ENCODE measurements around the gene C16orf90. TPM values are rescaled to one million over a fixed set of nuclear protein-coding genes. Genes with fewer than 3 reads are reported as not detected.
"Not testable (repeated sequence)": the region's sequence is repeated elsewhere in the genome, so short reads cannot be mapped to it uniquely, and the experiment has no call there.

Gene C16orf90
- total RNA-seq, 4 donors from 2014 or later = not detected

DNA sequence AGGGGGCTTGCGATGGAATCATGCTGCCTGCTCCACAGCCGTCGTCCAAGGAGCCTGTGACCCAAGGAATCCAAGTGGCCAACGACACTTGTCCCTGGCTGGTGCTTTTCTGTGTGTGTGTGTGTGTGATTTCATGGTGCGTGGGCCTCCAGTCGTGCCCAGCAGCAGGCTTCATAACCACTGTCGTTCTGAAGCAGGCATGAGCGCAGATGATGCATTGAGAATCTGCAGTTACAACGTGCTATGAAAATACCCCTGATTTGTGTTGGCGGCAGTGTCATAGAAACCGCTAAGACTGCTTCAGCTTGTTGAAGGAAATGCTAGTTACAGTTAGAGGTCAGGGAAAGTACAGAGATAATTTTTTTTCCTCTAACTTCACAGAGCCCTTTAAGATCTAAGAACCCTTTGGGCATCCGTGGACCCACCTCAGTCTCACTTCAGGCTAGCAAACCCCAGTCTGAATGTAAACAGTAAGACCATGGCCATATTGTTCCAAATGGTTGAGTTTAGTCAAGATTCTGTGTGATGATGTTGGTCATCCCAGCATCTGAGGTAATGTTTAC, 15.6 kb downstream of the C16orf90 start:
- Histone ChIP-seq H3K4me3 (no peak overlapping the region), H3K27me3 (no peaks in the 10 kb centered on the region), H3K27ac (no peak overlapping the region), H3K9me3 (no peaks in the 10 kb centered on the region), H3K4me1 (peaks cover 0 to 31% (median 26%) of the 10 kb centered on the region in 4 donors), H3K36me3 (peaks cover 0 to 51% (median 15%) of the 10 kb centered on the region in 4 donors)
- in situ Hi-C loops (cut with MboI; ENCODE audit: low pct_ligation_motif_present in 1 of 4, low pct_unique_long_range_greater_than_20kb in 1 of 4, low sequenced_read_pairs in 3 of 4) (no loop called here), intact Hi-C loops (cut with DNase I; ENCODE audit: low total_unique reads) (no loop called here)
- WGBS, 2 donors (ENCODE audit: low coverage in 1 of 2) = 86% methylated on average over 12 of the region's 12 CpGs; no CpG with 5 or more reads in 1 of the 2 donors
- DNase-seq = no peak
- TF ChIP-seq POLR2A (IDR thresholded peaks at IDR 0.05) (no peak), POLR2AphosphoS5 (IDR thresholded peaks at IDR 0.05) (no peak), EP300 (IDR thresholded peaks at IDR 0.05; ENCODE audit: low read depth) (no peak)
- TF ChIP-seq, protein P1, sequence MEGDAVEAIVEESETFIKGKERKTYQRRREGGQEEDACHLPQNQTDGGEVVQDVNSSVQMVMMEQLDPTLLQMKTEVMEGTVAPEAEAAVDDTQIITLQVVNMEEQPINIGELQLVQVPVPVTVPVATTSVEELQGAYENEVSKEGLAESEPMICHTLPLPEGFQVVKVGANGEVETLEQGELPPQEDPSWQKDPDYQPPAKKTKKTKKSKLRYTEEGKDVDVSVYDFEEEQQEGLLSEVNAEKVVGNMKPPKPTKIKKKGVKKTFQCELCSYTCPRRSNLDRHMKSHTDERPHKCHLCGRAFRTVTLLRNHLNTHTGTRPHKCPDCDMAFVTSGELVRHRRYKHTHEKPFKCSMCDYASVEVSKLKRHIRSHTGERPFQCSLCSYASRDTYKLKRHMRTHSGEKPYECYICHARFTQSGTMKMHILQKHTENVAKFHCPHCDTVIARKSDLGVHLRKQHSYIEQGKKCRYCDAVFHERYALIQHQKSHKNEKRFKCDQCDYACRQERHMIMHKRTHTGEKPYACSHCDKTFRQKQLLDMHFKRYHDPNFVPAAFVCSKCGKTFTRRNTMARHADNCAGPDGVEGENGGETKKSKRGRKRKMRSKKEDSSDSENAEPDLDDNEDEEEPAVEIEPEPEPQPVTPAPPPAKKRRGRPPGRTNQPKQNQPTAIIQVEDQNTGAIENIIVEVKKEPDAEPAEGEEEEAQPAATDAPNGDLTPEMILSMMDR (IDR thresholded peaks at IDR 0.05) = no peak

DNA sequence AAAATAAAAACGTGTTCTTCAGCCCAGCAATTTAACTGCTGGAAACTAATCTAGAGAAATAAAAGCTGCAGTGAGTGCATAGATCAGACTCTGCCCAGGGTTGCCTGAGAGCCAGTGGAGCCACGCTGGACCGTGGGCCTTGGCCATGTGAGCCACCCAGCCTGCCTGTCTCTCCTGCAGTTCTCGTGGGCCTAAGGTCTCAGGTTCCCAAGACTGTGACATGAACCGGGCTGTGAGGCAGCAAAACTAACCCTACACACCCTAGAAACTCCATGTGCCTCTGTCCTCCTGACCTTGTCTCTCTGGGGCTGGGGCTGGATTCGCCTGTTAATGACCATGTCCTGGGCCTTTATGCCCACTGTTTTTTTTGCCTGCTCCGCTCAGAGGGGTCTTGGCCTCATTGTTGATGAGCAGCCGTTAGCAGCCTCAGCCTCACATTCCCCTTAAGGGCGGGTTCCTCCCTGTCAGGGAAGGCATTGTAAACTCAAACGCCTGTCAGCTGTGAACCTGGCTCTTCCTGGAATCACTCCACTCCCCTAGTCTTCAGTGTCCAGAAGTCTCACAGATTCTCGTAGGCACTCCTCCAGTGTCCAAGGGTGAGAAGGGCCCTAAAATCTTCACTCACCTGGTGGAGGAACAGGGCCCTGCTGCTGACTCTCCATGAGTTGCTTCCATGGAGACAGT, 16.9 kb downstream of the C16orf90 start:
- intact Hi-C loops (cut with DNase I; ENCODE audit: low total_unique reads) = no loop called here
- 48 to 80% methylated on average over 1 to 11 of the region's 11 CpGs for WGBS, 2 donors (ENCODE audit: low coverage in 1 of 2)
- in situ Hi-C loops (cut with MboI; ENCODE audit: low pct_ligation_motif_present in 1 of 4, low pct_unique_long_range_greater_than_20kb in 1 of 4, low sequenced_read_pairs in 3 of 4) = no loop called here
- Histone ChIP-seq H3K27me3 (no peaks in the 10 kb centered on the region), H3K4me3 (no peak overlapping the region), H3K4me1 (peaks cover 0 to 42% (median 35%) of the 10 kb centered on the region in 4 donors), H3K27ac (peak overlapping the region in 3 of 4 donors; percentile 27 to 46 (median 44)), H3K36me3 (peaks cover 0 to 37% (median 10%) of the 10 kb centered on the region in 4 donors), H3K9me3 (no peaks in the 10 kb centered on the region)
- TF ChIP-seq, protein P1 (IDR thresholded peaks at IDR 0.05) = no peak
- TF ChIP-seq POLR2AphosphoS5 (IDR thresholded peaks at IDR 0.05) (no peak), EP300 (IDR thresholded peaks at IDR 0.05; ENCODE audit: low read depth) (no peak), POLR2A (IDR thresholded peaks at IDR 0.05) (no peak)
- peak; percentile 54 for DNase-seq

DNA sequence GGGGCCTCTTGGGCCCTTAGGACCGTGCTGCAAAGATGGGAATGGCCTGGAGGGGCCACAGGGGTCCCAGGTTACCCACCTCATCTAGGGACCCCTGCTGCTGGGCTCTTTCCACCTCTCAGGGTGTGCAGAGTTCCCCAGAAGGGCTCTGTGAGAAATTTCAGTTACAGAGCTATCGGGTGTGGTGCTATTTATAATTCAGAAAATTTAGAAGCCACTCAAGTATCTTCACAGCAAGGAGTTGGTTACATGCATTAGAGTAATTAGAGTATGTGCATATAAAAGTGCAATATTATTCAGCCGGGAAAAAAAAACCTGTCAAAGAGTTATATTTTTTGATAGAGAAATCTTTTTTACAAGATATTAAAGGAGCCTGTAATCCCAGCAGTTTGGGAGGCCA, 18.9 kb downstream of the C16orf90 start:
- intact Hi-C loops (cut with DNase I; ENCODE audit: low total_unique reads) (no loop called here), in situ Hi-C loops (cut with MboI; ENCODE audit: low pct_ligation_motif_present in 1 of 4, low pct_unique_long_range_greater_than_20kb in 1 of 4, low sequenced_read_pairs in 3 of 4) (no loop called here)
- Histone ChIP-seq H3K9me3 (no peaks in the 10 kb centered on the region), H3K27ac (peak overlapping the region; percentile 43 to 64 (median 61)), H3K27me3 (no peaks in the 10 kb centered on the region), H3K4me1 (peaks cover 0 to 42% (median 35%) of the 10 kb centered on the region in 4 donors), H3K4me3 (no peak overlapping the region), H3K36me3 (peaks cover 0 to 18% (median 5%) of the 10 kb centered on the region in 4 donors)
- WGBS, 2 donors (ENCODE audit: low coverage in 1 of 2) = 82 to 94% methylated on average over 2 to 3 of the region's 3 CpGs
- no peak for TF ChIP-seq POLR2A (IDR thresholded peaks at IDR 0.05)
- TF ChIP-seq EP300 (IDR thresholded peaks at IDR 0.05; ENCODE audit: low read depth) = no peak
- TF ChIP-seq, protein P1 (IDR thresholded peaks at IDR 0.05) = no peak
- TF ChIP-seq POLR2AphosphoS5 (IDR thresholded peaks at IDR 0.05) = no peak
- DNase-seq = no peak

GRCh38 chr16:3475604-3476375, 19.5 kb downstream of the C16orf90 start:
- H3K27me3 ChIP-seq = no peaks in the 10 kb centered on the region
- in situ Hi-C loops (cut with MboI; ENCODE audit: low pct_ligation_motif_present in 1 of 4, low pct_unique_long_range_greater_than_20kb in 1 of 4, low sequenced_read_pairs in 3 of 4) = no loop called here
- peaks cover 0 to 42% (median 35%) of the 10 kb centered on the region in 4 donors for H3K4me1 ChIP-seq

GRCh38 chr16:3474870-3475269, 20.4 kb downstream of the C16orf90 start:
- DNase-seq; H3K9me3 ChIP-seq; in situ Hi-C loops (cut with MboI; ENCODE audit: low pct_ligation_motif_present in 1 of 4, low pct_unique_long_range_greater_than_20kb in 1 of 4, low sequenced_read_pairs in 3 of 4); H3K36me3 ChIP-seq; H3K4me3 ChIP-seq; H3K27me3 ChIP-seq; intact Hi-C loops (cut with DNase I; ENCODE audit: low total_unique reads): not testable (repeated sequence)
- WGBS, 2 donors (ENCODE audit: low coverage in 1 of 2) = 87 to 93% methylated on average over 3 to 7 of the region's 7 CpGs
- peak overlapping the region; percentile 43 to 64 (median 61) for H3K27ac ChIP-seq
- H3K4me1 ChIP-seq = peaks cover 0 to 42% (median 35%) of the 10 kb centered on the region in 4 donors

More at GRCh38 chr16:3475604-3476375, 19.5 kb downstream of the C16orf90 start:
- TF ChIP-seq POLR2A (IDR thresholded peaks at IDR 0.05) = no peak
- TF ChIP-seq EP300 (IDR thresholded peaks at IDR 0.05; ENCODE audit: low read depth) = no peak
- TF ChIP-seq POLR2AphosphoS5 (IDR thresholded peaks at IDR 0.05) = no peak
- TF ChIP-seq, protein P1 (IDR thresholded peaks at IDR 0.05) = no peak
- Histone ChIP-seq H3K36me3 (peaks cover 0 to 11% (median 3%) of the 10 kb centered on the region in 4 donors), H3K4me3 (no peak overlapping the region), H3K27ac (peak overlapping the region; percentile 43 to 64 (median 61)), H3K9me3 (no peaks in the 10 kb centered on the region)
- 78% methylated on average over 28 of the region's 29 CpGs; no CpG with 5 or more reads in 1 of the 2 donors for WGBS, 2 donors (ENCODE audit: low coverage in 1 of 2)
- DNase-seq = peak; percentile 77
- intact Hi-C loops (cut with DNase I; ENCODE audit: low total_unique reads) = no loop called here
